ENCODE measurements around the gene MAL.

Gene MAL

DNA sequence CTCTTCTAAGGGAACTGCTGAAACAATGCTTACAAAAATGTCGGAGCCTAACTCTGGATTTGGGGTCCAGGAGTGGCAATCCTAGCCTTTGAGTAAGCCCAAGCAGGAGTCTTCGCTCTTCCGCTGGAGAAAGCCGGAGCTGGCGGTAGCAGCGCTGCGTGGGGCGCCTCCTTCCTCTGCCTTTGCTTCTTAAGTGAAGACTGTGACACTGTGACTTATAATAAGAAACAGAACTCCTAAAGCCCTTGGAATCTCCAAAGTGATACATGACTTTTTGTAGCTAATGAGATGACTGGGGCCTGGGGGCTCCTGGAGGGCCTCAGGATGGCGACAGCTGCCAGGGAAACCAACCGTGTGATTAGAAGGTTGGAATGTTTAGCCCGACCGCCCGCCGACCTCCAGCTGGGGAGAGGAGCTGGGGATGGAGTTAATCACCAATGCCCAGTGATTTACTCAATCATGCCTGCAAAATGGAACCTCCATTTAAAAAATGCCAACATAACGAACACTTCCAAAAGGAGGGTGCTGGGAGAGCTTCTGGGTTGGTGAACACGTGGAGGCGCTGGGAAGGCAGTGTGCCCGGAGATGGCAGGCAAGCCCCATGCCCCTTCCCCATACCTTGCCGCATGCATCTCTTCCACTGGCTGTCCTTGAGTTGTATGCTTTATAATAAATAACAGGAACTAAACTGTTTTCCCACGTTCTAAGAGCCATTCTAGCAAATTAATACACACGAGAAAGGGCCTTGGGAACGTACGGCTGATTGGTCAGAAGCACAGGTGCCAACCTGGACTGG lies 29.0 kb upstream of the MAL start:
- no peak for DNase-seq (ENCODE audit: low read depth)

- DNase-seq (ENCODE audit: low read depth): no peak
These were observed 27.3 kb upstream of the MAL start for GRCh38 chr2:94997981-94998930.

DNA sequence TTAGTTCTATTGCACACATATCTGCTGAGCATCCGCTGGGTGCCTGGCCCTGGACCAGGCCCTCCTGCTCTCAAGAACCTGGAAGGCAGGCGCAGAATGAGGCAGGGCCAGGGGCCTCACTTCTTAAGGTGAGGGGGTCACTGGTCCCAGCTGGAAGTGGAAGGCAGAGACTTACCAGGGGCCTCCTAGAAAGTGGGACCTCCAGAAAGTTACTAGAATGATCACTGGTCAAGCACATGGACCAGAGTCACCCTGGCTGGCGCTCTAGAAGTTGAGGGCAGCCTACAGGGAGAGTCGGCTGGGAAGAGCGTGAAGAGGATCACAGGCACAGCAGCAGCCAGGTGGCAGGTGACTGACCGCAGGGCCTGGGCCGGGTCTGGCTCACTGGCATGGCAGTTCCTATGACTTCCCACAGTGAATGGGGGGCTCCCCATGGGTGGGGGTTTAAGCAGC lies 26.1 kb upstream of the MAL start:
- DNase-seq (ENCODE audit: low read depth): no peak

DNA sequence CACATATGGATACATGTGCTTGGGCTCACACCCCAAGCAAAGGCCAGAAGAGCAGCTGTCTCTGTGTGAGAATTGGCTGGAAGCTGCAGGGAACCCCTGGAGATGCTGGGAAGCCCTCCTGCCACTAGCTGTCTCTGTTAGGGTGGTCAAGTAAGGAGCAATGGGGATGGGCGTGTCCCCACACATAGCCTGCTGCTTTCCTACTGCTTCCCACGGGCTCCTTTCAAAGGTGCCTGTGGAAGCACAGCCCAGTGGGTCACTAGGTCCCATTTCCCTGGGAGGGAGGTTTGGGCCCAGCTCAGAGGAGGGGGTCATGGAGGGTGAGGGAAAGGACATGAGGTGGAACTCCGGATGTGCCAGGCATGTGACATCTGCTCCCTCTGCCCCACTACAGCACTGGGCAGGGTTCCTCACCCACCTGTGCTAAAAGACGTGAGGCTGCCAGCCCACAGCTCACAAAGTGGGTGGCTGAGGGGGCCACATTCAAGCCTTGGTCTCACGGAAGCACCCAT lies 24.4 kb upstream of the MAL start:
- DNase-seq (ENCODE audit: low read depth): no peak

DNA sequence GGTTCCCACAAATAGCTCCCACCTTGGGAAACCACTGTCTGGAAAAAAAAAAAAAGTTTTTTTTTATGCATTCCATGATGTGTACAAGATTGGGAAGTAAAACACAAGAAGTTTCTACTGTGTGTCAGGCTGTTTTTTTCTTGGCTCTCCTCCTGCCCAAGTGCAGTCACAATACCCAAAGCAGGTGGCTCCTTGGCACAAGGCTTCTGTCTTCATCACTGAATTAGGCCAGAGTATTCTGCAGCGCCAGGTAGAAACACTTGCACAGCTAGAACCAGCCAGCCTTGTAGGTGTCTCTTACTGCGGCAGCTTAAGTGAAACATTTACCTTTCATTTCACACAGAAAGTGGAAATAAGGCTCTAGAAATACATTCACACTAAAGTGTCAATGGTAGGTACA lies 23.8 kb upstream of the MAL start:
- no peak for DNase-seq (ENCODE audit: low read depth)

- DNase-seq (ENCODE audit: low read depth): no peak
These were observed 23.0 kb upstream of the MAL start for GRCh38 chr2:95002498-95002897.

- no peak for DNase-seq (ENCODE audit: low read depth)
These were observed 21.2 kb upstream of the MAL start for GRCh38 chr2:95004287-95004686.

GRCh38 chr2:95004711-95005110 lies 20.8 kb upstream of the MAL start:
- DNase-seq (ENCODE audit: low read depth): no peak

DNA sequence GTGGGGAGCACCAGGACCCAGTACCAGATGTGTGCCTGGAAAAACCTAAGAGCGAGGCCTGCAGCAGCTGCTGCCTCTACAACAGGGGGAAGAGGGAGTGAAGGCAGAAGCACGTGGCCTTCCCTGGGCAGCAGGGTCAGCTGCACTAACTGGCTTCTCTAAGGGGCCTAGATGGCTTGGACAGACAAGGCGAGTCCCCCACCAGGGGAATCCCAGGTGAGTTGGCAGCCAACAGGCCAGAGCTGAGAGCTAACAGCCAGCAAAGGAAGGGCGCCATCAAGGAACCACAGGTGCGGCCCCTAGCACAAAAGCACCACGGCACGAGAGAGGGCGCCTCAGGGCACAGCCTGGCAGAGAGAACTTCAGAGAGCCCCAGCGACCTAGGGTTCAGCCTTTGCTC lies 19.8 kb upstream of the MAL start:
- DNase-seq (ENCODE audit: low read depth): no peak

- no peak for DNase-seq (ENCODE audit: low read depth)
These were observed 18.9 kb upstream of the MAL start for GRCh38 chr2:95006588-95006987.

- no peak for DNase-seq (ENCODE audit: low read depth)
These were observed 18.4 kb upstream of the MAL start for GRCh38 chr2:95007031-95007609.

GRCh38 chr2:95007822-95008221 lies 17.7 kb upstream of the MAL start:
- DNase-seq (ENCODE audit: low read depth): no peak

GRCh38 chr2:95008306-95008705 lies 17.2 kb upstream of the MAL start:
- DNase-seq (ENCODE audit: low read depth): no peak

GRCh38 chr2:95008996-95009395 lies 16.5 kb upstream of the MAL start:
- DNase-seq (ENCODE audit: low read depth): no peak

- DNase-seq (ENCODE audit: low read depth): no peak
These were observed 16.1 kb upstream of the MAL start for GRCh38 chr2:95009412-95009811.

DNA sequence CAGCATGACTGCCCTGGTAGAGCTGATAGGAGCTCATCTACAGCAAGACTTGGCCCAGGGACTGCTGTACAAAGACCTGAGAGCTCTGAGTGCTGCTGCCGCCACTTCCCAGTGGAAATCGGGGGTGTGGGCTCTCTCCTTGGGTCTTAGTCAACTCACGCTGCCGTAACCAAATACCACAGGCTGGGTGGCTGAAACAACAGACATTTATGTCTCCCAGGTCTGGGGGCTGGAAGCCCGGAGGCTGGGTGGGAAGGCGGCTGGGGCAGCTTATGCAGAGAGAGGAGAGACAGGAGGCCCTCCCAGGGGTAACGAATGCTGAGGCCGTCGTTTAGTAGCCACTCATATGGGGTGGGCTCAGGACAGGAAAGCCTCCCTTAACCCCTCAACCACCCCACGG lies 15.4 kb upstream of the MAL start:
- no peak for DNase-seq (ENCODE audit: low read depth)

DNA sequence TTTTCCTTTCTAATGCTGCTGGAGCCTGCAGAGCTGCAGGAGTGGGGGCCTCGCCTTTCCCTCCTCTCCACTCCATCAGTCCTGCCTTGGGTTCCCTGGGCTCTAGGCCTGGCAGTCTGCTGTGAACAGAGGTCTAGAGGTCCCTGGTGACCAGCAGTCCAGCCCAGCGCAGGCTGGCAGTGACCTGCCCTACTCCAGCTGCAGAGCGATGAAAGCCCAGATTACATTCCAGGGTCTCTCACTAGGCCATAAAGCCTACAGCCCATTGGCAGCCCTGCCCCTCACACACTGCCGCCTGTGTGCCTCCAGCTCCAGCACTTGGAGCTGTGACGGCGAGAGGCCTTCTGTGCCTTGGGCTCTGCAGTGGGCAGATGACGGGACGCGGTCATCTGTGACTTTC lies 14.8 kb upstream of the MAL start:
- DNase-seq (ENCODE audit: low read depth): no peak

- DNase-seq (ENCODE audit: low read depth): no peak
These were observed 12.5 kb upstream of the MAL start for GRCh38 chr2:95012881-95013550.

GRCh38 chr2:95013726-95014125 lies 11.8 kb upstream of the MAL start:
- DNase-seq (ENCODE audit: low read depth): no peak

DNA sequence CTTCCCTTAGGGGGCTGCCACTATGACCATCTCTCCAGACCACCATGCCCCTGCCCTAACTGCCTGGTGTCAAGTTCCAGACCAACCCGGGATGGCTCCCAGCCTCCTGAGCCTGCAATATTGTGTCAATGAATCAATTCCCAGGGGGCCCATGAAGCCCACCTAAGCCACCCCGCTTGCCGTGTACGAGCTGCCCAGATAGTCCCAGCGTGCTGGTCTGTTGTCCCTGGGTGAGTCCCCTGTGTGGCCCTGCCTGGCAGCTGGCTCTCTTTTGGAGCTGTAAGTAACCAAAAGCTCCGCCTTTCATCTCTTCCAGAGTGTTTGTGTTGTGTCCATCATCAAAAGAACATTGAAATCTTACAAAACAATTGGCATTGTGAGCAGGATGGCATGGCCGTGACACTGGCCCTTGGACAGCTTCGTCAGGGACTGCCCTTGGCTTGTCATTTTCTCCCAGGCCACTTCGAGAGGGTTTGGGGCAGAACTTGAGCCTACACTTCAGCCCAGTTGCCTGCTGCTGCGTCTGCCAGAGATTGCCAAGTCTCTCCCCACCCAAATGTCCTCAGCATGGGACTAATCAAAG lies 11.3 kb upstream of the MAL start:
- DNase-seq (ENCODE audit: low read depth): no peak

DNA sequence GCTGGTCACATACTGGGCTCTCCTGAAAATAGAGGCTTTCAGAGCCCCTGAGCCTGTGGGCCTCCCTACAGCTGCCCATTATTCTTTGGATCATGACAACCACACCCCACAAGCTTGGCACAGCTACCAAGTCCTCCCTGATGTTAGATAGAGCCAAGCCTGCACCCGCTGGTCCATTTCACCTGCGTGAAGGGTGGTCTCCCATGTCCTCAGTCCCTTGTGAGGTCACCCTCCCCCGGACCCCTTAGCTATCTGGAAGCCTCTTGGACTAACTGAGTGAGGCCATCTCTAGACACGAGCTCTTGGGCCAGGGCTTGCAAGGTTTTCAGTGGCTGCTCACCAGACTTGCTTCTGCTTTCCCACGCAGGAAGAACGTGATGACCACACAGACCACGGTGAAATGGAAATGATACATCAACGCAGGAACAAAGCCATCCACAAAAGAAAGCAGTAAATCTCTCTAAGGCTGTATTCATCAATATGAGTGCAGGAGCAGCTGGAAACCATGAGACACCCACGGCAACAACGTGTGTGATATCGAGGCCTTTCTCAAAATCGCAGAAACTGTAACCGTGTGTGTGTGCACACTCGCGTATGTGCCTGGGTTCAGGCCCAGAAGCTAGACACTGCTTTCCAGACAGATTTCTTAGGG lies 10.1 kb upstream of the MAL start:
- no peak for DNase-seq (ENCODE audit: low read depth)

All from fibroblast of the conjunctiva (primary cell).